GM12878 (cell line): Measurements from ENCODE around the gene USP2. TPM values are rescaled to one million over a fixed set of nuclear protein-coding genes. Genes with fewer than 3 reads are reported as not detected.

ENCODE experiments used
- ATAC-seq: fragments of 200-7000 bp; cut with Tn5 transposase; 3 replicates; pipeline ENCODE4 v1.9.1; 2020; ENCODE audit warnings: mild to moderate bottlenecking, moderate library complexity
- BruUV-seq: library from RNA; stranded (reverse); fragments of 400-500 nt; replicated peaks from 2 replicates; lab custom pipeline; 2021; lab: Mats Ljungman, UMichigan
- CTCF ChIA-PET: fragments of 300-600 bp; sonication (Branson Sonifier 250); formaldehyde crosslinking; extraction: SDS; loops from one replicate; lab custom pipeline; 2021; ENCODE audit warnings: inconsistent platforms; lab: Yijun Ruan, JAX
- POLR2A ChIA-PET: fragments of 350-600 bp; formaldehyde crosslinking; extraction: SDS; loops from one replicate; lab custom pipeline; 2021; ENCODE audit warnings: inconsistent platforms; lab: Charles Lee
- RAD21 ChIA-PET: fragments of 300-600 bp; sonication (Branson Sonifier 250); formaldehyde crosslinking; loops from one replicate; lab custom pipeline; 2023; ENCODE audit warnings: antibody characterized with exemption; ENCODE audit not compliant: unreplicated experiment; lab: Charles Lee
- SMC1A ChIA-PET: fragments of 300-600 bp; sonication (Branson Sonifier 250); formaldehyde crosslinking; loops from one replicate; lab custom pipeline; 2023; ENCODE audit not compliant: unreplicated experiment, uncharacterized antibody; lab: Charles Lee
- DNase-seq: peaks from one replicate; pipeline ENCODE4 v3.0.0-alpha.2; 2011; ENCODE audit warnings: low read depth, low spot score
- FAIRE-seq: peaks from 3 replicates; lab custom pipeline; 2011; peaks lifted over from hg19 to GRCh38; lab: Jason Lieb, UNC
- H2AFZ ChIP-seq: 2 replicates; pipeline ENCODE4 v1.6.0; 2011; ENCODE audit warnings: low read depth, low read length, control low read depth; ENCODE audit not compliant: control insufficient read depth
- H3K27ac ChIP-seq: 2 replicates; pipeline ENCODE4 v1.5.1; 2011; ENCODE audit warnings: control low read depth; ENCODE audit not compliant: control insufficient read depth, insufficient read depth
- H3K27me3 ChIP-seq, 2 experiments: replicated peaks in 1 of 2; 2 replicates each; pipeline versions ENCODE4 v1.6.0 to v1.6.1; 2011; ENCODE audit warnings: low read length in 1 of 2; ENCODE audit not compliant: control insufficient read depth in 2 of 2, insufficient read depth in 2 of 2
- H3K36me3 ChIP-seq, 2 experiments: 2 replicates each; pipeline ENCODE4 v1.5.1; 2011; ENCODE audit warnings: low read length in 1 of 2; ENCODE audit not compliant: control insufficient read depth in 2 of 2, insufficient read depth in 2 of 2
- H3K4me1 ChIP-seq: 2 replicates; pipeline ENCODE4 v1.6.1; 2011; ENCODE audit warnings: mild to moderate bottlenecking, low read length, moderate library complexity, mixed read lengths; ENCODE audit not compliant: control insufficient read depth, insufficient read depth
- H3K4me2 ChIP-seq: 2 replicates; pipeline ENCODE4 v1.6.0; 2011; ENCODE audit warnings: control low read depth; ENCODE audit not compliant: control insufficient read depth, insufficient read depth
- H3K4me3 ChIP-seq: fragments of 200-600 bp; sonication (generic); 2 replicates; pipeline ENCODE4 v1.5.1; 2016
- H3K79me2 ChIP-seq: 2 replicates; pipeline ENCODE4 v1.6.0; 2011; ENCODE audit warnings: low read length; ENCODE audit not compliant: control insufficient read depth, insufficient read depth
- H3K9ac ChIP-seq: 2 replicates; pipeline ENCODE4 v1.8.0; 2011; ENCODE audit warnings: low read length, control low read depth, mixed read lengths; ENCODE audit not compliant: control insufficient read depth, insufficient read depth
- H3K9me3 ChIP-seq: replicated peaks from 3 replicates; pipeline ENCODE4 v1.5.1; 2011; ENCODE audit warnings: mild to moderate bottlenecking, low read length; ENCODE audit not compliant: control insufficient read depth, insufficient read depth
- H4K20me1 ChIP-seq: 2 replicates; pipeline ENCODE4 v1.6.0; 2011; ENCODE audit not compliant: control insufficient read depth, insufficient read depth
- BHLHE40 ChIP-seq, 2 experiments: fragments of 450-650 bp in 1 of 2; IDR thresholded peaks; 2 replicates each; pipeline ENCODE4 v1.6.1; 2011 to 2017; ENCODE audit warnings: low read depth in 2 of 2, borderline replicate concordance in 1 of 2, improper control_type of control experiment in 1 of 2, low read length in 1 of 2, mild to moderate bottlenecking in 1 of 2
- CHD4 ChIP-seq: fragments of 200-600 bp; sonication (generic); IDR thresholded peaks from 2 replicates; pipeline ENCODE4 v1.6.1; 2016; ENCODE audit warnings: mild to moderate bottlenecking
- FOS ChIP-seq: IDR thresholded peaks from 3 replicates; pipeline ENCODE4 v1.6.1; 2011; ENCODE audit warnings: borderline replicate concordance; ENCODE audit not compliant: insufficient read length; ENCODE audit errors: extremely low read depth
- TAF1 ChIP-seq: IDR thresholded peaks from 2 replicates; pipeline ENCODE4 v1.6.1; 2011; ENCODE audit warnings: mild to moderate bottlenecking, low read depth, low read length, borderline replicate concordance
- WGBS: methylation state at CpG from one replicate; pipeline ENCODE4 v1.1.6; 2016; ENCODE audit warnings: low lambda C conversion rate; ENCODE audit not compliant: insufficient replicate concordance, insufficient coverage; ENCODE audit errors: missing lambda C conversion rate; 5-methylcytosine and 5-hydroxymethylcytosine counted together
- in situ Hi-C: fragments of 300-500 bp; cut with MboI; formaldehyde crosslinking; loops from 9 replicates; pipeline ENCODE4 v1.14.3; 2018; ENCODE audit warnings: mixed read lengths
- intact Hi-C: fragments of 100-400 bp; cut with micrococcal nuclease; formaldehyde crosslinking; loops from one replicate; pipeline ENCODE4 v1.14.2; 2022; ENCODE audit not compliant: unreplicated experiment
- polyA plus RNA-seq, 11 experiments: library from polyadenylated mRNA; depleted of rRNA in 4 of 11; unstranded in 6 of 11; stranded (reverse) in 5 of 11; fragments of >200 nt; fragmentation: Nextera tagmentation in 4 of 11; fragmentation: Illumina TruSeq in 1 of 11; extraction: Ambion mirVana in 4 of 11; extraction: Trizol in 1 of 11; gene quantifications; 1 replicate in 1 of 11; 2 replicates in 10 of 11; pipeline versions ENCODE4 v1.2.1 to v1.2.3, GENCODE V29; 2011 to 2016; ENCODE audit warnings: inconsistent platforms in 2 of 11, missing spikeins in 2 of 11, low read depth in 1 of 11
- total RNA-seq, 4 experiments: library from RNA; depleted of rRNA in 3 of 4; stranded (reverse); fragments of >200 nt in 3 of 4; fragmentation: Illumina TruSeq in 1 of 4; extraction: Trizol in 1 of 4; gene quantifications; 2 replicates each; pipeline versions ENCODE4 v1.2.1 to v1.2.3, GENCODE V29; 2013 to 2021
- TF ChIP-seq, protein P1 (sequence below), 3 experiments: IDR thresholded peaks in 2 of 3; conservative IDR thresholded peaks in 1 of 3; 2 replicates each; pipeline ENCODE4 v1.5.1; 2011; ENCODE audit warnings: low read depth in 3 of 3, low read length in 3 of 3, mild to moderate bottlenecking in 3 of 3, control low read depth in 2 of 3, moderate library complexity in 2 of 3, inconsistent platforms in 1 of 3, mixed read lengths in 1 of 3; ENCODE audit not compliant: control insufficient read depth in 2 of 3, insufficient read depth in 1 of 3; ENCODE audit errors: extremely low read depth in 1 of 3
- TF ChIP-seq, protein P2 (sequence below): fragments of 150-350 bp; IDR thresholded peaks from 2 replicates; pipeline ENCODE4 v1.6.1; 2014; ENCODE audit warnings: mild to moderate bottlenecking, low read depth, low read length
- TF ChIP-seq, protein P3 (sequence below): fragments of 450-650 bp; IDR thresholded peaks from 2 replicates; pipeline ENCODE4 v1.6.1; 2018; ENCODE audit warnings: borderline replicate concordance, mild to moderate bottlenecking; ENCODE audit not compliant: partially characterized antibody
- TF ChIP-seq, protein P4 (sequence below): IDR thresholded peaks from 2 replicates; pipeline ENCODE4 v1.6.1; 2012; ENCODE audit warnings: low read length, inconsistent platforms
- TF ChIP-seq, protein P5 (sequence below): fragments of 450-650 bp; IDR thresholded peaks from 2 replicates; pipeline ENCODE4 v1.6.1; 2016; ENCODE audit warnings: mild to moderate bottlenecking

USP2 gene
- total and polyA plus RNA-seq, 10 of the 15 experiments (the other 5 are each of a cell fraction or from before 2014, with no cell fraction given) = 0.03 to 0.13 (median 0.06) TPM; not detected in 4

DNA sequence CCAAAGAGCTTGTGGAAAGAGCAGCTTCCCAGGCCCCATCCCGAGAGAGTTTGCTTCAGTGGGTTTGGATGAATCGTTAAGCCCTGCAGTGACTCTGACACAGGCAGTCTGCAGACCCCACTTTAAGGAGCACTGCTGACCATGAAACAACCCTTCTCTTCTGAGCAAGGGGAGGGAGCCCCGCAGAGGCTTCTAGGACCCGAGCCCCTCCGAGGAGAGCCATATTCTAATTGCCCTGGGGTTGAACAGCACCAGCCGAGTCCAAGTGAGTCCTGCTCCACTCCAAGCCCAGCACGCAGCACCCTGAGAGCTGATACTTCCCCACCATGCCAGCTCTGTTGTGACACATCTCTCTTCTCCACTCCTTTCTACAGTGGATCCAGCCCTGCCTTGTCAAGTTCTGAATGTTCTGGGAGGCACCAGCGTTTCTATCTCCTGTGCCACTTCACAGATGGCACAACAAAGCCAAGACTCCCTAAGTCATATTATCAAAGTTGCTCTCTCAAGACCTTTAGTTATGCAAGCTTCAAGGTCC, 10.4 kb downstream of the USP2 start:
- POLR2A ChIA-PET = interaction anchor here (1.0 to 1.6 kb wide), 2 partner anchors 9 to 15 kb away, joined by 3 to 6 read pairs; no protein-coding TSS in a partner anchor

More for the DNA sequence above, 10.4 kb downstream of the USP2 start:
- no peaks in the 10 kb centered on the region for H4K20me1 ChIP-seq
- 0 out of 4 replicates have a peak, but pooled peaks cover 0 to 1% of the 10 kb centered on the region in 2 experiments for H3K27me3 ChIP-seq
- SMC1A ChIA-PET = interaction anchor here (0.7 to 5.5 kb wide), 5 partner anchors 10 to 33 kb away, joined by 3 to 31 read pairs (median 3); no protein-coding TSS in a partner anchor
- no peak overlapping the region for H3K4me3 ChIP-seq
- no peak overlapping the region for H3K4me2 ChIP-seq
- CTCF ChIA-PET = interaction anchor here (0.5 to 17.9 kb wide), 6 partner anchors 11 to 228 kb away, joined by 3 to 183 read pairs (median 8); partner anchors contain the start of gene USP2
- no TSS peak for BruUV-seq
- no peaks in the 10 kb centered on the region for H3K36me3 ChIP-seq
- no peaks in the 10 kb centered on the region for H3K4me1 ChIP-seq
- ATAC-seq = no peak
- H3K79me2 ChIP-seq = no peaks in the 10 kb centered on the region
- no peaks in the 10 kb centered on the region for H3K9me3 ChIP-seq
- RAD21 ChIA-PET = interaction anchor here (1.3 to 1.7 kb wide), 4 partner anchors 10 to 33 kb away, joined by 4 to 8 read pairs (median 6); no protein-coding TSS in a partner anchor
- TF ChIP-seq, protein P1, sequence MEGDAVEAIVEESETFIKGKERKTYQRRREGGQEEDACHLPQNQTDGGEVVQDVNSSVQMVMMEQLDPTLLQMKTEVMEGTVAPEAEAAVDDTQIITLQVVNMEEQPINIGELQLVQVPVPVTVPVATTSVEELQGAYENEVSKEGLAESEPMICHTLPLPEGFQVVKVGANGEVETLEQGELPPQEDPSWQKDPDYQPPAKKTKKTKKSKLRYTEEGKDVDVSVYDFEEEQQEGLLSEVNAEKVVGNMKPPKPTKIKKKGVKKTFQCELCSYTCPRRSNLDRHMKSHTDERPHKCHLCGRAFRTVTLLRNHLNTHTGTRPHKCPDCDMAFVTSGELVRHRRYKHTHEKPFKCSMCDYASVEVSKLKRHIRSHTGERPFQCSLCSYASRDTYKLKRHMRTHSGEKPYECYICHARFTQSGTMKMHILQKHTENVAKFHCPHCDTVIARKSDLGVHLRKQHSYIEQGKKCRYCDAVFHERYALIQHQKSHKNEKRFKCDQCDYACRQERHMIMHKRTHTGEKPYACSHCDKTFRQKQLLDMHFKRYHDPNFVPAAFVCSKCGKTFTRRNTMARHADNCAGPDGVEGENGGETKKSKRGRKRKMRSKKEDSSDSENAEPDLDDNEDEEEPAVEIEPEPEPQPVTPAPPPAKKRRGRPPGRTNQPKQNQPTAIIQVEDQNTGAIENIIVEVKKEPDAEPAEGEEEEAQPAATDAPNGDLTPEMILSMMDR (IDR thresholded peaks at IDR 0.05 in 2 of 3, conservative IDR thresholded peaks at IDR 0.05 in 1 of 3; ENCODE audit: control insufficient read depth in 2 of 3, extremely low read depth in 1 of 3, insufficient read depth in 1 of 3, low read depth in 3 of 3, low read length in 3 of 3) = no peak
- TF ChIP-seq FOS = no peak
- TF ChIP-seq, protein P2, sequence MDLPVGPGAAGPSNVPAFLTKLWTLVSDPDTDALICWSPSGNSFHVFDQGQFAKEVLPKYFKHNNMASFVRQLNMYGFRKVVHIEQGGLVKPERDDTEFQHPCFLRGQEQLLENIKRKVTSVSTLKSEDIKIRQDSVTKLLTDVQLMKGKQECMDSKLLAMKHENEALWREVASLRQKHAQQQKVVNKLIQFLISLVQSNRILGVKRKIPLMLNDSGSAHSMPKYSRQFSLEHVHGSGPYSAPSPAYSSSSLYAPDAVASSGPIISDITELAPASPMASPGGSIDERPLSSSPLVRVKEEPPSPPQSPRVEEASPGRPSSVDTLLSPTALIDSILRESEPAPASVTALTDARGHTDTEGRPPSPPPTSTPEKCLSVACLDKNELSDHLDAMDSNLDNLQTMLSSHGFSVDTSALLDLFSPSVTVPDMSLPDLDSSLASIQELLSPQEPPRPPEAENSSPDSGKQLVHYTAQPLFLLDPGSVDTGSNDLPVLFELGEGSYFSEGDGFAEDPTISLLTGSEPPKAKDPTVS = no peak
- TF ChIP-seq, protein P3, sequence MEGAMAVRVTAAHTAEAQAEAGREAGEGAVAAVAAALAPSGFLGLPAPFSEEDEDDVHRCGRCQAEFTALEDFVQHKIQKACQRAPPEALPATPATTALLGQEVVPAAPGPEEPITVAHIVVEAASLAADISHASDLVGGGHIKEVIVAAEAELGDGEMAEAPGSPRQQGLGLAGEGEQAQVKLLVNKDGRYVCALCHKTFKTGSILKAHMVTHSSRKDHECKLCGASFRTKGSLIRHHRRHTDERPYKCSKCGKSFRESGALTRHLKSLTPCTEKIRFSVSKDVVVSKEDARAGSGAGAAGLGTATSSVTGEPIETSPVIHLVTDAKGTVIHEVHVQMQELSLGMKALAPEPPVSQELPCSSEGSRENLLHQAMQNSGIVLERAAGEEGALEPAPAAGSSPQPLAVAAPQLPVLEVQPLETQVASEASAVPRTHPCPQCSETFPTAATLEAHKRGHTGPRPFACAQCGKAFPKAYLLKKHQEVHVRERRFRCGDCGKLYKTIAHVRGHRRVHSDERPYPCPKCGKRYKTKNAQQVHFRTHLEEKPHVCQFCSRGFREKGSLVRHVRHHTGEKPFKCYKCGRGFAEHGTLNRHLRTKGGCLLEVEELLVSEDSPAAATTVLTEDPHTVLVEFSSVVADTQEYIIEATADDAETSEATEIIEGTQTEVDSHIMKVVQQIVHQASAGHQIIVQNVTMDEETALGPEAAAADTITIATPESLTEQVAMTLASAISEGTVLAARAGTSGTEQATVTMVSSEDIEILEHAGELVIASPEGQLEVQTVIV = no peak
- no peak for TF ChIP-seq CHD4
- TF ChIP-seq, protein P4, sequence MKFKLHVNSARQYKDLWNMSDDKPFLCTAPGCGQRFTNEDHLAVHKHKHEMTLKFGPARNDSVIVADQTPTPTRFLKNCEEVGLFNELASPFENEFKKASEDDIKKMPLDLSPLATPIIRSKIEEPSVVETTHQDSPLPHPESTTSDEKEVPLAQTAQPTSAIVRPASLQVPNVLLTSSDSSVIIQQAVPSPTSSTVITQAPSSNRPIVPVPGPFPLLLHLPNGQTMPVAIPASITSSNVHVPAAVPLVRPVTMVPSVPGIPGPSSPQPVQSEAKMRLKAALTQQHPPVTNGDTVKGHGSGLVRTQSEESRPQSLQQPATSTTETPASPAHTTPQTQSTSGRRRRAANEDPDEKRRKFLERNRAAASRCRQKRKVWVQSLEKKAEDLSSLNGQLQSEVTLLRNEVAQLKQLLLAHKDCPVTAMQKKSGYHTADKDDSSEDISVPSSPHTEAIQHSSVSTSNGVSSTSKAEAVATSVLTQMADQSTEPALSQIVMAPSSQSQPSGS = no peak
- TF ChIP-seq BHLHE40 (IDR thresholded peaks at IDR 0.05; ENCODE audit: borderline replicate concordance in 1 of 2, low read depth in 2 of 2, low read length in 1 of 2) = no peak
- TF ChIP-seq, protein P5, sequence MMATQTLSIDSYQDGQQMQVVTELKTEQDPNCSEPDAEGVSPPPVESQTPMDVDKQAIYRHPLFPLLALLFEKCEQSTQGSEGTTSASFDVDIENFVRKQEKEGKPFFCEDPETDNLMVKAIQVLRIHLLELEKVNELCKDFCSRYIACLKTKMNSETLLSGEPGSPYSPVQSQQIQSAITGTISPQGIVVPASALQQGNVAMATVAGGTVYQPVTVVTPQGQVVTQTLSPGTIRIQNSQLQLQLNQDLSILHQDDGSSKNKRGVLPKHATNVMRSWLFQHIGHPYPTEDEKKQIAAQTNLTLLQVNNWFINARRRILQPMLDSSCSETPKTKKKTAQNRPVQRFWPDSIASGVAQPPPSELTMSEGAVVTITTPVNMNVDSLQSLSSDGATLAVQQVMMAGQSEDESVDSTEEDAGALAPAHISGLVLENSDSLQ = no peak
- TF ChIP-seq TAF1 = no peak
- H2AFZ ChIP-seq = no peak overlapping the region
- H3K9ac ChIP-seq = no peak overlapping the region
- no peak for FAIRE-seq
- intact Hi-C loops = no loop called here
- in situ Hi-C loops = no loop called here
- WGBS = 44% methylated on average over 8 of the region's 8 CpGs
- no peak for DNase-seq
- H3K27ac ChIP-seq = no peak overlapping the region
